Ishikawa (cell line): Measurements from ENCODE around the gene RAI1.
A peak's percentile ranks its signal among the peaks of the same experiment; 100 is the strongest.

Experiments used
- CEBPB ChIP-seq: IDR thresholded peaks from 2 replicates; pipeline ENCODE4 v1.6.1; 2012
- CREB1 ChIP-seq: IDR thresholded peaks from 2 replicates; pipeline ENCODE4 v1.6.1; 2012; ENCODE audit warnings: low read depth
- EGR1 ChIP-seq: IDR thresholded peaks from 2 replicates; pipeline ENCODE4 v1.6.1; 2012
- EP300 ChIP-seq: IDR thresholded peaks from 2 replicates; pipeline ENCODE4 v1.6.1; 2012; ENCODE audit warnings: borderline replicate concordance
- FOXM1 ChIP-seq: IDR thresholded peaks from 2 replicates; pipeline ENCODE4 v1.6.1; 2012; ENCODE audit warnings: low read depth, borderline replicate concordance
- NFIC ChIP-seq: IDR thresholded peaks from 2 replicates; pipeline ENCODE4 v1.6.1; 2012
- RAD21 ChIP-seq: IDR thresholded peaks from 2 replicates; pipeline ENCODE4 v1.6.1; 2012; ENCODE audit warnings: low read depth
- TAF1 ChIP-seq: IDR thresholded peaks from 2 replicates; pipeline ENCODE4 v1.6.1; 2012; ENCODE audit warnings: low read depth, mild to moderate bottlenecking
- TCF12 ChIP-seq: IDR thresholded peaks from 2 replicates; pipeline ENCODE4 v1.6.1; 2012; ENCODE audit warnings: low read depth
- TEAD4 ChIP-seq: IDR thresholded peaks from 2 replicates; pipeline ENCODE4 v1.6.1; 2012
- YY1 ChIP-seq: IDR thresholded peaks from 2 replicates; pipeline ENCODE4 v1.6.1; 2012; ENCODE audit warnings: low read depth
- ZBTB7A ChIP-seq: IDR thresholded peaks from 2 replicates; pipeline ENCODE4 v1.6.1; 2012; ENCODE audit warnings: low read depth
- TF ChIP-seq, protein P1 (sequence below): IDR thresholded peaks from 2 replicates; pipeline ENCODE4 v1.6.1; 2012
- TF ChIP-seq, protein P2 (sequence below): IDR thresholded peaks from 2 replicates; pipeline ENCODE4 v1.6.1; 2012; ENCODE audit warnings: low read depth, mild to moderate bottlenecking
- TF ChIP-seq, protein P3 (sequence below): IDR thresholded peaks from 2 replicates; pipeline ENCODE4 v1.6.1; 2012

Gene RAI1

DNA sequence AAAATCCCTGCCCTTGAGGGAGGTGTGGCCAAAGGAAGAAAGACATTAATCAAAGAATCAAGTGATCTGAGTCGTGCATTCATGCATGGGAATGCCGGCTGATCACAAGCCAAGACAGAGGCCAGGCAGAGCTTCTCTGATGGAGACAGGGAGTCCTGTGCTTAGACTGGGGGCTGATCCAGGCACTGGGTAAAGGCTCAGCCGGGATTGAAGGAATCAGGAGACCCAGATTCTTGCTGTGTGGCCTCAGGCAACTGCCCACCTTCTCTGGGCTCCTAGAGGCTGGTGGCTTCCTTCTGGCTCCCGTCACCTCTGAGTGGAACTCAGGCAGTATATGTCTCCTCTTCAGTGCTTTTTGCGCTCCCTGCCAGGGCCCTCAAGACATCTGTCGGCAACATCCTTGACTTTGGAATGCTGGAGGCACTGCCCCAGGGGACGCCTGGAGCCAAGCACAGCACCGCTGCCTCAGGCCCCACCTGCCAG is 17.7 kb downstream of the RAI1 start:
- TF ChIP-seq EGR1 = no peak
- TF ChIP-seq TEAD4 = peak; percentile 42; the same call in 1 of the 2 replicates

DNA sequence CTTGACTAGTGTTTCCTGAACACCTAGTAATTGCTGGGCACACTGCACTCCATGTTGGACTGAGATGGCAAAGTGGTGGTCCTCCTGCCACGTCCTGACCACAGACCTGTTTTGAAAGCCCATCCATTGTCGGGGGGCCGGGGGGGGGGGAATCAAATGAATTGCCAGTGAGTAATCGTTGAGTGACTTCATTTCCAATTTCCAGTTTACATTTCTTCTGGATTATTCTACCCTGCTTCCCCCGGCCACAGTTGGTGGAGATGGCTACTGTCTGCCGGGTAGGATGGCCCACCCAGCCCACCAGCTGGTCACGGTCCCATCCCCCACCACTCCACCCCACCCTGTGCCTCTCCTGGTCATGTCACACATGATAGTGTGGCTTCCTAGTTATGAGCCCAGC is 18.2 kb downstream of the RAI1 start:
- TF ChIP-seq EGR1 (no peak), RAD21 (no peak), EP300 (no peak), TAF1 (no peak), TCF12 (no peak), FOXM1 (no peak), ZBTB7A (no peak)
- TF ChIP-seq, protein P1, sequence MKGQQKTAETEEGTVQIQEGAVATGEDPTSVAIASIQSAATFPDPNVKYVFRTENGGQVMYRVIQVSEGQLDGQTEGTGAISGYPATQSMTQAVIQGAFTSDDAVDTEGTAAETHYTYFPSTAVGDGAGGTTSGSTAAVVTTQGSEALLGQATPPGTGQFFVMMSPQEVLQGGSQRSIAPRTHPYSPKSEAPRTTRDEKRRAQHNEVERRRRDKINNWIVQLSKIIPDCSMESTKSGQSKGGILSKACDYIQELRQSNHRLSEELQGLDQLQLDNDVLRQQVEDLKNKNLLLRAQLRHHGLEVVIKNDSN = no peak

DNA sequence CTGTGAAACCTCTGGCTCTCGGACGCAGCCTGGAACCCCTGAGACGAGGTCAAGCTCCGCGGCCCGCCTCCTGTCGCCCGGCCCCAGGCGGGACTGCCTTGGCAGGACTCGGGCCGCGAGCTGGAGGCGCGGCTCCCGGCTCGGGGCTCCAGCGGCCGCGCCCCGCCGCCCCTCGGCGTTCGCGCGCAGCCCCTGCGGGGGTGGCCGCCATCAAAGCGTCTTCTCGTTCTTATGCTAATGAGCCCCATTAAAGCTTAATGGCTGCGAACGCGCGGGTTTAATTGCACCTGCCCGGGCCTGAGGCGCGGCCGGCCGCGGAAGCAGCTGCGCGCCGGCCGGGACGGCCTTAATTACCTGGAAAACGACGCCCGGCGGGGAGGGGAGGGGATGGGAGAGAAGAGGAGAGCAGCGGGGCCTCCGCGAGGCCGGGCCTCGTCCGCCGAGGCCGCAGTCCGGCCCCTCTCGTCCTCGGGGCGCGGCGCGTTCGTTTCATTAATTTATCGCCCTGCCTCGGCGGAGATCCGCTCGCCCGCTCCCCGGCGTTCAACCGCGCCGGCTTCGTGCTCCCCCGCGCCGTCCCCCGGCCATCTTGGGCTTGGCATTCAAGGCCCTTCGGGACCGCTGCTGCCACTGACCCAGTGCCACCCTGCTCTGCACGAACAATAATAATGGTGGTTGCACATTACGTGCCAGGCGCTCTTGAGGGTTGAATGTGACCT is 19.2 kb downstream of the RAI1 start:
- TF ChIP-seq, protein P1 = no peak
- no peak for TF ChIP-seq RAD21
- TF ChIP-seq TCF12 = no peak
- no peak for TF ChIP-seq NFIC
- TF ChIP-seq, protein P2, sequence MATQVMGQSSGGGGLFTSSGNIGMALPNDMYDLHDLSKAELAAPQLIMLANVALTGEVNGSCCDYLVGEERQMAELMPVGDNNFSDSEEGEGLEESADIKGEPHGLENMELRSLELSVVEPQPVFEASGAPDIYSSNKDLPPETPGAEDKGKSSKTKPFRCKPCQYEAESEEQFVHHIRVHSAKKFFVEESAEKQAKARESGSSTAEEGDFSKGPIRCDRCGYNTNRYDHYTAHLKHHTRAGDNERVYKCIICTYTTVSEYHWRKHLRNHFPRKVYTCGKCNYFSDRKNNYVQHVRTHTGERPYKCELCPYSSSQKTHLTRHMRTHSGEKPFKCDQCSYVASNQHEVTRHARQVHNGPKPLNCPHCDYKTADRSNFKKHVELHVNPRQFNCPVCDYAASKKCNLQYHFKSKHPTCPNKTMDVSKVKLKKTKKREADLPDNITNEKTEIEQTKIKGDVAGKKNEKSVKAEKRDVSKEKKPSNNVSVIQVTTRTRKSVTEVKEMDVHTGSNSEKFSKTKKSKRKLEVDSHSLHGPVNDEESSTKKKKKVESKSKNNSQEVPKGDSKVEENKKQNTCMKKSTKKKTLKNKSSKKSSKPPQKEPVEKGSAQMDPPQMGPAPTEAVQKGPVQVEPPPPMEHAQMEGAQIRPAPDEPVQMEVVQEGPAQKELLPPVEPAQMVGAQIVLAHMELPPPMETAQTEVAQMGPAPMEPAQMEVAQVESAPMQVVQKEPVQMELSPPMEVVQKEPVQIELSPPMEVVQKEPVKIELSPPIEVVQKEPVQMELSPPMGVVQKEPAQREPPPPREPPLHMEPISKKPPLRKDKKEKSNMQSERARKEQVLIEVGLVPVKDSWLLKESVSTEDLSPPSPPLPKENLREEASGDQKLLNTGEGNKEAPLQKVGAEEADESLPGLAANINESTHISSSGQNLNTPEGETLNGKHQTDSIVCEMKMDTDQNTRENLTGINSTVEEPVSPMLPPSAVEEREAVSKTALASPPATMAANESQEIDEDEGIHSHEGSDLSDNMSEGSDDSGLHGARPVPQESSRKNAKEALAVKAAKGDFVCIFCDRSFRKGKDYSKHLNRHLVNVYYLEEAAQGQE = no peak
- TF ChIP-seq YY1 = no peak
- TF ChIP-seq CEBPB = no peak
- no peak for TF ChIP-seq CREB1
- no peak for TF ChIP-seq TEAD4
- TF ChIP-seq ZBTB7A = no peak
- no peak for TF ChIP-seq EGR1
- TF ChIP-seq, protein P3, sequence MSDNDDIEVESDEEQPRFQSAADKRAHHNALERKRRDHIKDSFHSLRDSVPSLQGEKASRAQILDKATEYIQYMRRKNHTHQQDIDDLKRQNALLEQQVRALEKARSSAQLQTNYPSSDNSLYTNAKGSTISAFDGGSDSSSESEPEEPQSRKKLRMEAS = no peak
- no peak for TF ChIP-seq FOXM1

DNA sequence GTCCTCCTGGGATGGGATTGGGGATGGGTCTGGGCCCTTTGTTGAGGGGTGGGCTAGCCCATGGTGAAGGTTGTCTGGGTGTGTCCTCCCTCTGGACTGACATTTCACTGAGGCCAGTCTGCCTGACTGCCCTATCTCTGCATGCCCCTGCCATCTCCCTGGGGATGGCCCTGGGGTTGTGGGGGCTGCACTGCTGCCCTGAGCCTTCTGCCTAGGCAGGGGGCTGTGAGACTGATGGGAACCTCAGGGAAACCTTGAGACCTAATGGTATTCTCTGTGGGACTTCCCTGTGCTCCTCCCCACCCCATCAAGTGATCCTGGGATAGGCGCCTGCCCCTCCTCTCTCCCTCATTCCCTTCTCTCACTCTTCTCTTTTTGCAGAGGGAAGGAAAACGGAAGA is 19.9 kb downstream of the RAI1 start:
- no peak for TF ChIP-seq RAD21
- no peak for TF ChIP-seq CEBPB
- no peak for TF ChIP-seq ZBTB7A
- TF ChIP-seq, protein P3 = no peak
- no peak for TF ChIP-seq TEAD4
- TF ChIP-seq, protein P2 = no peak
- no peak for TF ChIP-seq EGR1
- TF ChIP-seq NFIC = no peak
- TF ChIP-seq TCF12 = no peak
- TF ChIP-seq EP300 = no peak
- TF ChIP-seq, protein P1 = no peak
- TF ChIP-seq TAF1 = no peak
- TF ChIP-seq YY1 = no peak

DNA sequence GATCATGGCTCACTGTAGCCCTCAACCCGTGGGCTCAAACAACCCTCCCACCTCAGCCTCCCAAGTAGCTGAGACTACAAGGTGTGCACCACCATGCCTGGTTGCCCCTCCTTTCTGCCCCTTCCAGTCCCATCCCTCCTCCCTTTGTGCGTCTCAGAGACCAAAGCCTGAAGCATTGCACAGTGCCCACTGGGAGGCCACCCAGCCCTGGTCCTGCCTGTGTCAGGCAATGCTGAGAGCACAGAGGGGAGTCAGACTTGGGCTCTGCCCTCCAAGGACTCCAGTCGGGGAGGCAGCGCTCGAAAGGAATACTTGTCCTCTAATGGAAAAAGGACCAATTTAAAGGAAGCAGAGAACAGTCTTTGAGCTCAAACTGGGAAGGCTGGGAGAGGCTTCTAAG is 20.4 kb downstream of the RAI1 start:
- TF ChIP-seq EP300 (no peak), TEAD4 (no peak), NFIC (no peak), TAF1 (no peak), CREB1 (no peak), YY1 (no peak), CEBPB (no peak), RAD21 (no peak), ZBTB7A (no peak), TCF12 (no peak), FOXM1 (no peak), EGR1 (no peak)
- TF ChIP-seq, protein P2 = no peak
- TF ChIP-seq, protein P3 = no peak
- TF ChIP-seq, protein P1 = no peak
